ENCODE results near the gene TNIK.

GRCh38 chr3:171266740-171267073 lies 193.5 kb downstream of the TNIK start:
- TF ChIP-seq CTCF (IDR thresholded peaks at IDR 0.05; ENCODE audit: low read depth, low read length, missing input control) (no peak), REST (IDR thresholded peaks at IDR 0.05) (no peak), JUND (IDR thresholded peaks at IDR 0.05) (no peak), RAD21 (IDR thresholded peaks at IDR 0.05) (no peak), YY1 (IDR thresholded peaks at IDR 0.05) (no peak)
- TF ChIP-seq, protein P1, sequence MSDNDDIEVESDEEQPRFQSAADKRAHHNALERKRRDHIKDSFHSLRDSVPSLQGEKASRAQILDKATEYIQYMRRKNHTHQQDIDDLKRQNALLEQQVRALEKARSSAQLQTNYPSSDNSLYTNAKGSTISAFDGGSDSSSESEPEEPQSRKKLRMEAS (IDR thresholded peaks at IDR 0.05): no peak
